ENCODE results near the gene NOL4L. TPM values are rescaled to one million over a fixed set of nuclear protein-coding genes. Genes with fewer than 3 reads are reported as not detected.
"Not testable (repeated sequence)": the region's sequence is repeated elsewhere in the genome, so short reads cannot be mapped to it uniquely, and the experiment has no call there.

NOL4L gene
- polyA plus RNA-seq, 1 experiment = 10.9 TPM

DNA sequence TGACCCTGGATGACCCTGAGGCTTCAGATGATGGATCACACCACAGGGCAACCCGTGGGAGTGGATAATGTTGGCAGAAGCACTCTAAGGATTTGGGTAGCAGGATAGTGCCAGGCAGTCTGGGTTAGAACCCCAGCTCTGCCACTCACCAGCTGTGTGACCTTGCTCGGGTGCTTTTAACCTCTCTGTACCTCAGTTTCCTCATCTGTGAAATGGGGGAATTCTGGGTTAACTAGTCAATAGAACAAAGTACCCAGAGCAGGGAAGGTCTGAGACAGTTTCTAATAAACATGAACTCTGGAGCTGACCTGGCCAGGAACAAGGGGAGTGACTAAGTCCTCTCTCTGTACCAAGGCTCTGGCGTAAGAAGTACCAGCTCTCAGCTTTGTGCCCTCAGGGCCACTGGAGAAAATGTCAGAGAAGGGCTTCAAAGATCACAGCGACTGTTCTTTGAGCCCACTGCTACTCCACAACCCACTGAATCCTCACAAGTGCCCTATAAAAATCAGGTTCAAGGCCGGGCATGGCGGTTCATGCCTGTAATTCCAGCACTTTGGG is 14.7 kb upstream of the NOL4L start:
- ChIA-PET CTCF (interaction anchor here (0.7 kb wide), 1 partner anchor 13 kb away, joined by 3 read pairs; no protein-coding TSS in a partner anchor), POLR2A (no interaction called here)
- no peak for DNase-seq (ENCODE audit: low read depth)
- Histone ChIP-seq H3K36me3 (ENCODE audit: control insufficient read depth, insufficient read depth, low read length) (no peaks in the 10 kb centered on the region), H3K4me3 (ENCODE audit: low read depth, low read length) (no peak overlapping the region), H3K27me3 (ENCODE audit: control insufficient read depth, insufficient read depth, low read length) (peaks cover 6% of the 10 kb centered on the region; the same call in 1 of the 2 replicates)
- TF ChIP-seq, protein P1, sequence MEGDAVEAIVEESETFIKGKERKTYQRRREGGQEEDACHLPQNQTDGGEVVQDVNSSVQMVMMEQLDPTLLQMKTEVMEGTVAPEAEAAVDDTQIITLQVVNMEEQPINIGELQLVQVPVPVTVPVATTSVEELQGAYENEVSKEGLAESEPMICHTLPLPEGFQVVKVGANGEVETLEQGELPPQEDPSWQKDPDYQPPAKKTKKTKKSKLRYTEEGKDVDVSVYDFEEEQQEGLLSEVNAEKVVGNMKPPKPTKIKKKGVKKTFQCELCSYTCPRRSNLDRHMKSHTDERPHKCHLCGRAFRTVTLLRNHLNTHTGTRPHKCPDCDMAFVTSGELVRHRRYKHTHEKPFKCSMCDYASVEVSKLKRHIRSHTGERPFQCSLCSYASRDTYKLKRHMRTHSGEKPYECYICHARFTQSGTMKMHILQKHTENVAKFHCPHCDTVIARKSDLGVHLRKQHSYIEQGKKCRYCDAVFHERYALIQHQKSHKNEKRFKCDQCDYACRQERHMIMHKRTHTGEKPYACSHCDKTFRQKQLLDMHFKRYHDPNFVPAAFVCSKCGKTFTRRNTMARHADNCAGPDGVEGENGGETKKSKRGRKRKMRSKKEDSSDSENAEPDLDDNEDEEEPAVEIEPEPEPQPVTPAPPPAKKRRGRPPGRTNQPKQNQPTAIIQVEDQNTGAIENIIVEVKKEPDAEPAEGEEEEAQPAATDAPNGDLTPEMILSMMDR (IDR thresholded peaks at IDR 0.05; ENCODE audit: insufficient read depth, low read depth, low read length) = no peak

DNA sequence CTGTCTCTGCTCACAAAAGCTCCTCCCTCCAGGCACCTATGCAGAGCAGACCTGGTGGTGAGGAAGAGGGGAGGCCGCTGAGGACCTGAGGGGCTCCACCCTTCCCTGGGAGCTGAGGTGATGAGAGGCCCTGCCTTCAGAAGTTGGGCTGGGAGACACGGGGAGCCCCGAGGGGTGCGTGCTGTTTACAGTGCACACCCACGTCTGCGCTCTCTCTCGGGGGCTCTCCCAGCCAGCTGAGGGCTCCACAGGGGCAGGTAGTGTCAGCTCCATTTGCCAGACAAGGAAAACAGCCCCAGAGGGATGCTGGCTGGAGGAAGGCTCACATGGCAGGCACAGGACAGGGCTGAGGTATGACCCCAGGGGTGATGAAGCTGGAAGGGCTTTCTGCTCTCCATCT is 13.5 kb upstream of the NOL4L start:
- no peak for DNase-seq (ENCODE audit: low read depth)
- POLR2A ChIA-PET = no interaction called here
- TF ChIP-seq, protein P1 (IDR thresholded peaks at IDR 0.05; ENCODE audit: insufficient read depth, low read depth, low read length) = no peak
- CTCF ChIA-PET = interaction anchor here (1.1 kb wide), 1 partner anchor 13 kb away, joined by 4 read pairs; no protein-coding TSS in a partner anchor
- H3K4me3 ChIP-seq (ENCODE audit: low read depth, low read length) = no peak overlapping the region
- peaks cover 2% of the 10 kb centered on the region; the same call in 1 of the 2 replicates for H3K27me3 ChIP-seq (ENCODE audit: control insufficient read depth, insufficient read depth, low read length)
- no peaks in the 10 kb centered on the region for H3K36me3 ChIP-seq (ENCODE audit: control insufficient read depth, insufficient read depth, low read length)

DNA sequence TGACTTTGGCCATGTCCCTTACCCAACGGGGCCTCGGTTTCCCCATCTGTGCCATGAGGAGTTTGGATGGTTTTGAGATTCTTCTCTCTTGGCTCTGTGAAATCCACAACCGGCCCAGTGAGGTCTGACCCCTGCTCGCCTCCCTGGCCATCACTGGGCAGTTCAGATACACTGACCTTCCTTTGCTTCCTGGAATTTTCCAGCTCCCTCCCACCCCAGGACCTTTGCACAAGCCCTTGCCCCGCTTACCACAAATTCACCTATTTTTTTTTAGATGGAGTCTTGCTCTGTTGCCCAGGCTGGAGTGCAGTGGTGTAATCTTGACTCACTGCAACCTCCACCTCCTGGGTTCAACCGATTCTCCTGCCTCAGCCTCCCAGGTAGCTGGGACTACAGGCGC is 12.6 kb upstream of the NOL4L start:
- Histone ChIP-seq H3K27me3 (ENCODE audit: control insufficient read depth, insufficient read depth, low read length) (peaks cover 2% of the 10 kb centered on the region; the same call in 1 of the 2 replicates), H3K4me3 (ENCODE audit: low read depth, low read length) (no peak overlapping the region), H3K36me3 (ENCODE audit: control insufficient read depth, insufficient read depth, low read length) (no peaks in the 10 kb centered on the region)
- ChIA-PET POLR2A (no interaction called here), CTCF (no interaction called here)
- TF ChIP-seq, protein P1 (IDR thresholded peaks at IDR 0.05; ENCODE audit: insufficient read depth, low read depth, low read length) = no peak
- no peak for DNase-seq (ENCODE audit: low read depth)

DNA sequence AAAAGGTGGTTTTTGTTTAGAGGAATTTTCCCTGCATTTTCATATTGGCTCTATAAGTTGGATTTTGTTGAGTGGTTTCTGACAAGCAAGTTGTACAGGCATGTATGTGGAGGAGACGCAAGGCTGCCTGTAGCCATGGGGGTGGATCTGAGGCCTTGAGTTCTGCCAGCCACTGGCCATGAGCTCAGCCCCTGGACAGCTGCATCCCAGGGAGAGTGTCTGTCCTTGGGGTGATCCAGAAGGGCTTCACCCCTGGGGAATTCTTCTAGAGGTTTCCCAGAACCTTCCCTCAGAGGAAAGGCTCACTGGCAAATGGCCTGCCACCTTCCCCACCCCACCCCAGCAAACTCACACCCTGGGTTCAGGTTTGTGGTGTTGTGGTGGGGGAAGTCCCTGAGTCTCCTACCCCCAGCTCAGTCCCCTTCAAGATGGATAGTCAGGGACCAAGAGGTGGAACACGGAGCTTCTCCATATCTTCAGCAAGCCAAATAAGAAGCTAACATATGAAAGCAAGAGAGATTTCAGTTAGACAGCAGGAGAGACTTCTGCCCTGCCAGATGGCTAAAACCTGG is 11.6 kb upstream of the NOL4L start:
- ChIA-PET POLR2A (no interaction called here), CTCF (interaction anchor here (0.7 kb wide), 1 partner anchor 679 kb away, joined by 4 read pairs; no protein-coding TSS in a partner anchor)
- TF ChIP-seq, protein P1 (IDR thresholded peaks at IDR 0.05; ENCODE audit: insufficient read depth, low read depth, low read length) = no peak
- Histone ChIP-seq H3K36me3 (ENCODE audit: control insufficient read depth, insufficient read depth, low read length) (no peaks in the 10 kb centered on the region), H3K4me3 (ENCODE audit: low read depth, low read length) (no peak overlapping the region), H3K27me3 (ENCODE audit: control insufficient read depth, insufficient read depth, low read length) (peaks cover 2% of the 10 kb centered on the region; the same call in 1 of the 2 replicates)
- DNase-seq (ENCODE audit: low read depth) = no peak

DNA sequence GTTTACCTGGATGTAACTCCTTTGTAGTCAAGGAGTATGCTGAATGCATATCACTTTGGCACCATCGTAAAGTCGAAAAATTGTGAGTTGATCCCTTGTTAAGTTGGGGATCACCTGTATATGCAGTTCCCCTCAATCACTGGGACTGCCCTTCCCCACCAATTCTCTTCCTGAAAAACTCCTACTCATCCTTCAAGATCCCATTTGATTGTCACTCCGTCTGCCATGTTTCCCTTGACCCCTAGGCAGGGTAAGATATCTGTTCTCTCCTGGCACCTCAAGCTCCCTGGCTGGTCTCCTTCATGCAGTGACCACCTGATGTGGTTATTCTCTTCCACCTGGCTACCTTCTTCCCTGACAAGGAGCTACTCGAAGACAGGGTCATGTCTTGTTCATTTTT is 10.0 kb upstream of the NOL4L start:
- Histone ChIP-seq H3K4me3 (ENCODE audit: low read depth, low read length) (no peak overlapping the region), H3K36me3 (ENCODE audit: control insufficient read depth, insufficient read depth, low read length) (no peaks in the 10 kb centered on the region), H3K27me3 (ENCODE audit: control insufficient read depth, insufficient read depth, low read length) (peaks cover 2% of the 10 kb centered on the region; the same call in 1 of the 2 replicates)
- POLR2A ChIA-PET = no interaction called here
- DNase-seq (ENCODE audit: low read depth) = no peak
- TF ChIP-seq, protein P1 (IDR thresholded peaks at IDR 0.05; ENCODE audit: insufficient read depth, low read depth, low read length) = no peak
- CTCF ChIA-PET = interaction anchor here (1.1 kb wide), 1 partner anchor 72 kb away, joined by 3 read pairs; no protein-coding TSS in a partner anchor

DNA sequence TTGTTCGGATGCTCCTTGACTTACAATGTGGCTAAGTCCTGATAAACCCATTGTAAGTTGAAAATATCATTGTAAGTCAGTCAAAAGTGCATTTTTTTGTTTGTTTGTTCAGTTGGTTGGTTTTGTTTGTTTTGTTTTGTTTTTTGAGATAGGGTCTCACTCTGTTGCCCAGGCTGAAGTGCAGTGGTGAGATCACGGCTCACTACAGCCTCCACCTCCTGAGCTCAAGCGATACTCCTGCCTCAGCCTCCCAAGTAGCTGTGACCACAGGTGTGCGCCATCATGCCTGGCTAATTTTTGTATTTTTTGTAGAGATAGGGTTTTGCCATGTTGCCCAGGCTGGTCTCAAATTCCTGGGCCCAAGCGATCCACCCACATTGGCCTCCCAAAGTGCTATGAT is 9.5 kb upstream of the NOL4L start:
- H3K27me3 ChIP-seq (ENCODE audit: control insufficient read depth, insufficient read depth, low read length); POLR2A ChIA-PET; H3K4me3 ChIP-seq (ENCODE audit: low read depth, low read length); DNase-seq (ENCODE audit: low read depth); H3K36me3 ChIP-seq (ENCODE audit: control insufficient read depth, insufficient read depth, low read length): not testable (repeated sequence)
- CTCF ChIA-PET = interaction anchor here (1.1 kb wide), 1 partner anchor 72 kb away, joined by 3 read pairs; no protein-coding TSS in a partner anchor

Measured in BJ (cell line).